NB4 (cell line): ENCODE results near the gene IL10.

ENCODE experiments used
- DNase-seq: peaks from one replicate; pipeline ENCODE4 v3.0.0; 2010; ENCODE audit warnings: low read depth
- H3K4me3 ChIP-seq: one replicate; pipeline ENCODE4 v1.5.1; 2011; ENCODE audit warnings: mild to moderate bottlenecking, low read depth, low read length, moderate library complexity
- MYC ChIP-seq: IDR thresholded peaks from 2 replicates; pipeline ENCODE4 v1.6.1; 2011; ENCODE audit warnings: low read depth, low read length
- POLR2A ChIP-seq: IDR thresholded peaks from 2 replicates; pipeline ENCODE4 v1.6.1; 2011; ENCODE audit warnings: mild to moderate bottlenecking; ENCODE audit not compliant: insufficient read length; ENCODE audit errors: extremely low read depth
- TF ChIP-seq, protein P1 (sequence below): IDR thresholded peaks from 2 replicates; pipeline ENCODE4 v1.6.1; 2011; ENCODE audit warnings: low read depth, low read length
- TF ChIP-seq, protein P2 (sequence below): IDR thresholded peaks from one replicate; pipeline ENCODE4 v1.5.1; 2012; ENCODE audit warnings: low read depth, low read length

The IL10 gene

DNA sequence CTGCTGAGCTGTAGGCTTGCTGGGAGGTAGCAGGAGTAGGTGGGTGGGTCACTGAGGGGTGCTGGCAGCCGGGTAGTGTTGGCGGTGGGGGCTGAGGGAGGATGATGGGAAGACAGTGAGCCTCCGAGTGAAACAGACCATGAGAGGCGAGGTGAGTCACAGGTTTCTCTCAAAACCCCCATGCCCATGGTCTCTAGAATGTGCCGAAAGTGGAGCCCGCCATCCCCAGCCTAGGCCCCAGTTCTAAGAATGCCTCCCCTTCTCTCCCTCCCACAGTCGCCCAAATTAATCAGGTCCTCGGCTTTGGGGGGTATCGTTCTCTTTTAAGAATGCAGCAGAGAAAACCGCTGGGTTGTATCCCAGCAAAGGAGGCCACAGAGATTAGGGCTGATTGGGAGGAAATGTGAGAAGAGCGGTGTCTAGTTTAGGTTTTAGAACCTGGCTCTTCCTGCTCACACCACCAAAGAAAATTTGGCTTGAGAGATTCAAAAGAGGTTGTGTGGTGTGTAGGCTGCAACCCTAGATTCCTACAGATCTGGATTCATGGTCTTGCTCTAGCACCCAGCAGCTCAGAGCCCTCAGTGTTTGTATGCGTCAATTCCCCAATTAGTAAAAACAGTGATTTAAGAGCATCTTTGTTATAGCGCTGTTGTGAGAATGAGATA is 29.4 kb downstream of the IL10 start:
- H3K4me3 ChIP-seq: no peak overlapping the region
- DNase-seq: no peak
- TF ChIP-seq MYC: no peak
- TF ChIP-seq, protein P1, sequence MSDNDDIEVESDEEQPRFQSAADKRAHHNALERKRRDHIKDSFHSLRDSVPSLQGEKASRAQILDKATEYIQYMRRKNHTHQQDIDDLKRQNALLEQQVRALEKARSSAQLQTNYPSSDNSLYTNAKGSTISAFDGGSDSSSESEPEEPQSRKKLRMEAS: no peak
- TF ChIP-seq, protein P2, sequence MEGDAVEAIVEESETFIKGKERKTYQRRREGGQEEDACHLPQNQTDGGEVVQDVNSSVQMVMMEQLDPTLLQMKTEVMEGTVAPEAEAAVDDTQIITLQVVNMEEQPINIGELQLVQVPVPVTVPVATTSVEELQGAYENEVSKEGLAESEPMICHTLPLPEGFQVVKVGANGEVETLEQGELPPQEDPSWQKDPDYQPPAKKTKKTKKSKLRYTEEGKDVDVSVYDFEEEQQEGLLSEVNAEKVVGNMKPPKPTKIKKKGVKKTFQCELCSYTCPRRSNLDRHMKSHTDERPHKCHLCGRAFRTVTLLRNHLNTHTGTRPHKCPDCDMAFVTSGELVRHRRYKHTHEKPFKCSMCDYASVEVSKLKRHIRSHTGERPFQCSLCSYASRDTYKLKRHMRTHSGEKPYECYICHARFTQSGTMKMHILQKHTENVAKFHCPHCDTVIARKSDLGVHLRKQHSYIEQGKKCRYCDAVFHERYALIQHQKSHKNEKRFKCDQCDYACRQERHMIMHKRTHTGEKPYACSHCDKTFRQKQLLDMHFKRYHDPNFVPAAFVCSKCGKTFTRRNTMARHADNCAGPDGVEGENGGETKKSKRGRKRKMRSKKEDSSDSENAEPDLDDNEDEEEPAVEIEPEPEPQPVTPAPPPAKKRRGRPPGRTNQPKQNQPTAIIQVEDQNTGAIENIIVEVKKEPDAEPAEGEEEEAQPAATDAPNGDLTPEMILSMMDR: no peak
- TF ChIP-seq POLR2A: no peak

DNA sequence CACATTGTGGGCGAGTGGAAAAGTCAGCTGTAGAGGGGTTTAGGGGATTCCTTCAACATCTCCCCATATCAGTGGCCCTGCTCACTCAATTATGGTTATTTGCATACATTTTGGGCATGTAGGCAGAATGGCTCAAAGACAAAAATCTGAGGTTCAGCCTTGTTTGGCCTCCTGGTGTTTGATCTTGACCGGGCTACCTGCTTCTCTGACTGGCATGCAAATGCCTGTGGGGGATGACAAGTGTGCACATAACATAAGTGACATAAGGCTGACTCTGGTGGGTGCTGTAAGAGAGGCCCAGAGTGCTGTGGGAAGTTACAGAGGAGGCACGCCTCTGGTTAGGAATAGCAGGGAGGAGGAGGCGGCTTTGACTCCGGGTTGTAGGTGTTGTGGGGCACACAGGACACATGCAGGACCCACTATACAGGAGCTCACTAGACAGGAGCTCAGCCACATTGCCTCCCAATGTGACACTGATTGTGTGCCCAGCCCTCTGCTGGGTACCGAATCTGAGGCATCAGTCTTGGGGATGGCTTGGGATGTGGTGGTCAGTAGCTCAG is 31.1 kb downstream of the IL10 start:
- no peak overlapping the region for H3K4me3 ChIP-seq
- TF ChIP-seq MYC (no peak), POLR2A (no peak)
- TF ChIP-seq, protein P2: no peak
- TF ChIP-seq, protein P1: no peak
- DNase-seq: no peak

DNA sequence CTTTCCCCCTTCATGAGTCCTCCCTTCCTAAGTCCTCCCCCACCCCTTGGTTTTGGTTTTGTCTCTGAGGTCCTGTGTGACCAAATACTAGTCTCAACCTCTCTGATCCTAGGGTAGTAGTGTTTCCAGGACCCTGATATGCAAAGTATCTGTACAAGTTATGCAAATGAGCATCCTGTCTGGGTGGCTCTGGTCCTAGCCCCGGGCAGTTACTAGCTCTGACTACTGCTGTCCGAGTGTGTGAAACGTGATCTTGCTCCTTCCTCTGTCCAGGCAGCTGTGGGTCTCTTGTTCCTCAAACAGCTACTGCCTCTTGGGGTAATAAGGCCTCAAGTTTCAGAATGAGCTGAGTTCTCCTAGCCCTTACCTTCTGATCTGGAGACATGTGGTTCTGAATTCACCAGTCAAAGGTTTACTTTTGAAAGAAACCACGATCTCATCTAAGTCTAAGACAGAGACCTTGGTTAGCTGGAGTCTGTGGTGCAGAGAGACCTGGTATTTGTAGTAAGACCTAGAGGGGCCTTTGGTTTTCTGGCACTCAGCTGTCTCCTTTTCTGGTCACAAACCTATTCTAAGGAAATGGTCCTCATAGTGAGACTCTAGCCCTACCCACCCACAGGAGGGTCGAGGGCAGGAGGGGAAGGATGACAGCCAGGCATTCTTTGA is 32.8 kb downstream of the IL10 start:
- peak; percentile 48 for DNase-seq
- no peak overlapping the region for H3K4me3 ChIP-seq
- TF ChIP-seq MYC (peak; percentile 22; the same call in 1 of the 2 replicates), POLR2A (no peak)
- TF ChIP-seq, protein P1: peak; percentile 42
- TF ChIP-seq, protein P2: no peak

DNA sequence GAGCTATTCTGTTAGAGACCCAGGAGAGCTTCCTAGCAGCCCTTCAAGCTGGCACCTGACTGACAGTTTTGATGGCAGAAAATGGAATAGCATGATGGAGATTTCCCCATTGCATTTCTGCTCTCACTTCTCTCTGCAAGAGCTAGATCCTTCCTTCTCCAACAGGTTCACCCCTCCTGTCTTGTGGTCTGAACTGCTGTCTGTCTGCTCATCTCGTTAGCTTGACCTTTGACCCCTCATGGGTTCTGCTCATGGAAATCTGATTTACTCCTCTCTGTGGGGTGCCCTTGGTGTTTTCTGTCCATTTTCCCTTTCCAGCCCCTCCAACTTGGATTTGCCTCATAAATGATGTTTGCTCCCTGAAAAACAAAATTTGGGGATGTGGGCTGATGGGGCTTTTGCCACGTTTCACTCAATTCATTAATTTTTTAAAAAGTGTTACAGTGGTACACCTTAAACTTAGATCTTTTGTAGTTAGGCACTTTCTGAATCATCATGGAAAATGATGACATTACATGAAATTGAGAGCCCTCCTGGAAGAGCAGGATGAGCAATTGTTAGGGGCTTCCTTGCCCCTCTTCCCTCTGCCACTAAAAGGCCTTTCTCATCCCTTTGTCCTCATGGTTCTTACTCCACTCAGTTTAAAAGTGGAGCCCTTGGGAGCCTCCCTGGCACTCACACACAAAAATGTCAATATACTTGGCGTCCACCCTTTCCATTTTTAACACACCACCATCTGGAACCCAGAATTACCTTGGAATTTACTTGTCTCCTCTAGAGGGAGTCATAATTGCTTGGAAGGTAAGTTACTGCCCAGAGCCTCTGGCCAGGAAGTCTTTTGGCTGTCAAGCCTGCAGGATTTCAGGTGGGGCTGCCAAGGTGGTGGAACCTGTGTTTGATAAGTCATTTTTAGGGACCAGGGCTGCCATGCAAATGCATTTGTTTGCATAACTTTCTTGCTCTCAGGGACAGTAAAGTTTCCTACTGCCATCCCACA is 33.6 kb downstream of the IL10 start:
- no peak overlapping the region for H3K4me3 ChIP-seq
- DNase-seq: peak; percentile 52
- TF ChIP-seq, protein P2: peak; percentile 43
- TF ChIP-seq, protein P1: no peak

DNA sequence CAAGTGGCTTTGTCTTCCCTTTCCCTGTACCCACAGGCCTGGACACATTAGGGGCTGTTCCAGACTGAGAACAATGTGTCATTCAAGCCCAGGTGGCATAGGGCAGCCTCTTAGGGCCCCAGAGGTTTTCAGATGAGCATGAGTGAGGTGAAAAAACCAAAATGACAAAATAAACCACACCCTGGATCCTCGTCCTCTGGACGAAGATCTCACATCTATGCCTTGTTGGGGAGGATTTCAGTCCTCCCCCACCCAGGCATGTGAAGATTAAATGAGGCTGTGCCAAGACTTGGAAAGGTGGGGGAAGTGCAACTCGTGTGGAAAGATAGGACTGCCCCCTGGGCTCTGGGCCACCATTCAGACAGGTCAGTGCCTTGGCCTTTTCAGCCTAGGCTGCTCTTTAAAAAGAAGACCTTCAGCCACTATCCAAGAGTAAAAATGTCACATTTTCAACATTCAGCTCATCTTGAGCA is 34.5 kb downstream of the IL10 start:
- TF ChIP-seq POLR2A: no peak
- TF ChIP-seq MYC: no peak
- TF ChIP-seq, protein P1: no peak
- TF ChIP-seq, protein P2: no peak
- H3K4me3 ChIP-seq: no peak overlapping the region
- no peak for DNase-seq
